Prostate gland (tissue), 2 donors: ENCODE results near the gene HPS4. TPM values are rescaled to one million over a fixed set of nuclear protein-coding genes. Genes with fewer than 3 reads are reported as not detected.

Source experiments
- DNase-seq: peaks from one replicate; pipeline ENCODE4 v3.0.0-alpha.2; 2019; ENCODE audit warnings: low spot score
- H3K27ac ChIP-seq, 2 donors: fragments of 200-600 bp; sonication (generic); 2 replicates each; pipeline ENCODE4 v1.5.1; 2017 to 2019
- H3K27me3 ChIP-seq: fragments of 200-600 bp; sonication (generic); replicated peaks from 2 replicates; pipeline ENCODE4 v1.5.1; 2019; ENCODE audit not compliant: insufficient read depth
- H3K36me3 ChIP-seq, 2 donors: fragments of 200-600 bp; sonication (generic); 1 replicate in 1 of 2; 2 replicates in 1 of 2; pipeline versions ENCODE4 v1.5.1 to v1.8.1; 2017 to 2019
- H3K4me1 ChIP-seq: fragments of 200-600 bp; sonication (generic); replicated peaks from 2 replicates; pipeline ENCODE4 v1.5.1; 2019
- H3K4me3 ChIP-seq, 2 donors: fragments of 200-600 bp; sonication (generic); 2 replicates each; pipeline ENCODE4 v1.5.1; 2017 to 2019
- H3K9me3 ChIP-seq: fragments of 200-600 bp; sonication (generic); 2 replicates; pipeline ENCODE4 v1.5.1; 2017
- POLR2A ChIP-seq: fragments of 450-650 bp; IDR thresholded peaks from one replicate; pipeline ENCODE4 v1.6.1; 2016; ENCODE audit warnings: antibody characterized with exemption, mild to moderate bottlenecking
- POLR2AphosphoS5 ChIP-seq: sonication (generic); formaldehyde crosslinking; IDR thresholded peaks from one replicate; pipeline ENCODE4 v1.6.1; 2017; ENCODE audit warnings: antibody characterized with exemption
- WGBS: methylation state at CpG from one replicate; pipeline ENCODE4 v1.1.5; 2018; 5-methylcytosine and 5-hydroxymethylcytosine counted together
- intact Hi-C: fragments of 100-400 bp; cut with DNase I; formaldehyde crosslinking; loops from one replicate; pipeline ENCODE4 v1.14.2; 2022
- total RNA-seq, 2 donors: library from RNA; depleted of rRNA; stranded (reverse); fragments of >200 nt; gene quantifications; one replicate each; pipeline ENCODE4 v1.1.0, GENCODE V29; 2016
- TF ChIP-seq, protein P1 (sequence below), 4 experiments: fragments of 200-600 bp in 2 of 4; fragments of 450-650 bp in 2 of 4; sonication (generic) in 2 of 4; IDR thresholded peaks; 1 replicate in 3 of 4; 2 replicates in 1 of 4; pipeline ENCODE4 v1.5.1; 2016 to 2019; ENCODE audit warnings: antibody characterized with exemption in 4 of 4, mild to moderate bottlenecking in 2 of 4, moderate library complexity in 2 of 4

HPS4 gene
- total RNA-seq, 2 donors from 2014 or later = 25.3 to 83.9 TPM

DNA sequence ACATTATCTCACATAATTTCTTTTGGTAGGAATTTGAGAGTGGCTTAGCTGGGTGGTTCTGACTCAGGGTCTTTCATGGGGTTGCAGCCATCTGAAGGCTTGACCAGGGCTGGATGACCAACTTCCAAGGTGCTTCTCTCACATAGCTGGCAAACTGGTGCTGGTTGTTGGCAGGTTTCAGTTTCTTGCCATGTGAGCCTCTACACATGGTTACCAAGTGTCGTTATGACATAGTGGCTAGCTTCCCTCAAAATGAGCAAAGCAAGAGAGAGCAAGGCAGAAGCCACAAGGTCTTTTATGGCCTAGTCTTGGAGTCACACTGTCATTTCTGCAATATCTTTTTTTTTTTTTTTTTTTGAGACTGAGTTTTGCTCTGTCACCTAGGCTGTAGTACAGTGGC, 32.9 kb upstream of the HPS4 start:
- 71% methylated on average over 1 of the region's 1 CpG for WGBS
- TF ChIP-seq POLR2AphosphoS5 (no peak), POLR2A (no peak)
- TF ChIP-seq, protein P1, sequence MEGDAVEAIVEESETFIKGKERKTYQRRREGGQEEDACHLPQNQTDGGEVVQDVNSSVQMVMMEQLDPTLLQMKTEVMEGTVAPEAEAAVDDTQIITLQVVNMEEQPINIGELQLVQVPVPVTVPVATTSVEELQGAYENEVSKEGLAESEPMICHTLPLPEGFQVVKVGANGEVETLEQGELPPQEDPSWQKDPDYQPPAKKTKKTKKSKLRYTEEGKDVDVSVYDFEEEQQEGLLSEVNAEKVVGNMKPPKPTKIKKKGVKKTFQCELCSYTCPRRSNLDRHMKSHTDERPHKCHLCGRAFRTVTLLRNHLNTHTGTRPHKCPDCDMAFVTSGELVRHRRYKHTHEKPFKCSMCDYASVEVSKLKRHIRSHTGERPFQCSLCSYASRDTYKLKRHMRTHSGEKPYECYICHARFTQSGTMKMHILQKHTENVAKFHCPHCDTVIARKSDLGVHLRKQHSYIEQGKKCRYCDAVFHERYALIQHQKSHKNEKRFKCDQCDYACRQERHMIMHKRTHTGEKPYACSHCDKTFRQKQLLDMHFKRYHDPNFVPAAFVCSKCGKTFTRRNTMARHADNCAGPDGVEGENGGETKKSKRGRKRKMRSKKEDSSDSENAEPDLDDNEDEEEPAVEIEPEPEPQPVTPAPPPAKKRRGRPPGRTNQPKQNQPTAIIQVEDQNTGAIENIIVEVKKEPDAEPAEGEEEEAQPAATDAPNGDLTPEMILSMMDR (IDR thresholded peaks at IDR 0.05) = no peak
- DNase-seq = no peak
- Histone ChIP-seq H3K9me3 (no peaks in the 10 kb centered on the region), H3K36me3 (no peaks in the 10 kb centered on the region), H3K27ac (no peak overlapping the region), H3K27me3 (no peaks in the 10 kb centered on the region), H3K4me3 (no peak overlapping the region), H3K4me1 (peaks cover 5% of the 10 kb centered on the region)
- intact Hi-C loops = no loop called here

DNA sequence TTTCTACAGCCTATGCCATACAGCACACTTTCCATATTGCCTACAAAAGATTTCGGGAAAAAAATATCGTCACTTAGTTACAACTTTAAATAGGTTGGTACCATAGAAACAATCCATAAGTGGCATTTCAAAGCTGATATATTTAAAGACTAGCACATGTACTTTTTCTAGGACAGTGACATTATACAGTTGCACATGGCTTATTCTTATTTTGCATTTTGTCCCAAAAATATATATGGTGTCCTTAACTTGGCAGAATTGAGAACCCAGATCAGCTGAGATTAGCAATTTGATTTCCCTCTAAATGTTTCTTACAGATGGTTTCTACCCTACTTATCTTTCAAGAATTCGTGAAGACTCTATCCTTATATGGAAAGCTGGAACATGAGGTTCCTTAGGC, 32.3 kb upstream of the HPS4 start:
- no peak for DNase-seq
- TF ChIP-seq, protein P1 (IDR thresholded peaks at IDR 0.05) = no peak
- no peak for TF ChIP-seq POLR2AphosphoS5
- TF ChIP-seq POLR2A = no peak

DNA sequence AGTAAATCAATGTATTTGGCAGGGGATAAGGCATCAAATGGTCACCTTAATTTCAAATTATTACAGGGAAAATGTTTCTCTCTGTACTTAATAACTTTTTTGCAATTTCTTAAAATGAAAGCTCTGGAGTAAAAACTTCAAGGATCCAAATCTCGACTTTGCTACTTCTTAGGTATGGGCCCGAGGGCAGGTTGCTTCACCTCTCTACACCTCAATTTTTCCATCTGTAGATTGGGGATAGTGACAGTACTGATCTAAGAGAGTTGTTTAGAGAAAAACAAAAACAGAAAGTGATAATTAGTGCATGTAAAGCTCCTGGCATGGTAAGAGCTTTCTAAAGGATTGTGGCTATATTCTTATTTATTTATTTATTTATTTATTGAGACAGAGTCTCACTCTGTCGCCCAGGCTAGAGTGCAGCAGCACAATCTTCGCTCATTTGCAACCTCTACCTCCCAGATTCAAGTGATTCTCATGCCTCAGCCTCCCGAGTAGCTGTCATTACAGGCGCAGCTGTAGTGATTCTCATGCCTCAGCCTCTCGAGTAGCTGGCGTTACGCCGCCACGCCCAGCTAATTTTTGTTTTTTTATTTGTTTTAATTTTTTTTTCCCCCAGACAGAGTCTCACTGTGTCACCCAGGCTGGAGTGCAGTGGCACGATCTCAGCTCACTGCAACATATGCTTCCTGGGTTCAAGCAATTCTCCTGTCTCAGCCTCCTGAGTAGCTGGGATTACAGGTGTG, 31.0 kb upstream of the HPS4 start:
- Histone ChIP-seq H3K27ac (no peak overlapping the region), H3K4me1 (peaks cover 9% of the 10 kb centered on the region), H3K9me3 (no peaks in the 10 kb centered on the region), H3K4me3 (no peak overlapping the region), H3K27me3 (no peaks in the 10 kb centered on the region), H3K36me3 (peaks cover 0 to 4% of the 10 kb centered on the region in 2 donors)
- TF ChIP-seq, protein P1 (IDR thresholded peaks at IDR 0.05) = no peak
- TF ChIP-seq POLR2A = no peak
- no peak for TF ChIP-seq POLR2AphosphoS5
- 94% methylated on average over 12 of the region's 12 CpGs for WGBS
- DNase-seq = no peak
- intact Hi-C loops = no loop called here

More for the DNA sequence above, 32.3 kb upstream of the HPS4 start:
- Histone ChIP-seq H3K27me3 (no peaks in the 10 kb centered on the region), H3K36me3 (no peaks in the 10 kb centered on the region), H3K4me3 (no peak overlapping the region), H3K27ac (no peak overlapping the region), H3K4me1 (peaks cover 9% of the 10 kb centered on the region), H3K9me3 (no peaks in the 10 kb centered on the region)
- intact Hi-C loops = no loop called here
- WGBS = 85% methylated on average over 3 of the region's 3 CpGs

DNA sequence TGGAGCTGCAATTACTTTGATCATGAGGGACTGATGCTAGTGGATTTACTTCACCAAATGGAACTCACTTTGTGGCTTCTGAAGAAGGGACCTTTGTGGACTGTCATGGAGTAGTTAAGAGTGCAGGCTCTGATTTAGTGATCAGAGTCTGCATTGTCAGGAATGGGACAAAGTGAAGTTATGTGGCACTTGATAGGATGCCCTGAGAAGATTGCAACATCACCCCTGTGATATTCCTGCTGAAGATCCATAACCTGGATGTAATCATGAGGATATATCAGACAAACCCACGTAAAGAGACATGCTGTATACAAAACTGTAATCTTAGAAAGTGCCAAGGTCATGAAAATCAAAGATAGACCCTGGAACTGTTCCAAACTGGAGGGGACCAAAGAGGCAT, 30.3 kb upstream of the HPS4 start:
- no peak overlapping the region for H3K4me3 ChIP-seq
- 65% methylated on average over 1 of the region's 1 CpG for WGBS
- H3K9me3 ChIP-seq = no peaks in the 10 kb centered on the region
- H3K27me3 ChIP-seq = no peaks in the 10 kb centered on the region
- no peak overlapping the region for H3K27ac ChIP-seq
- TF ChIP-seq POLR2A (no peak), POLR2AphosphoS5 (no peak)
- TF ChIP-seq, protein P1 (IDR thresholded peaks at IDR 0.05) = no peak
- peaks cover 4 to 6% of the 10 kb centered on the region in 2 donors for H3K36me3 ChIP-seq
- H3K4me1 ChIP-seq = peaks cover 9% of the 10 kb centered on the region
- DNase-seq = no peak
- intact Hi-C loops = no loop called here
